Loucy (cell line): ENCODE measurements around the gene USP7.

ENCODE experiments used
- H2AFZ ChIP-seq: fragments of 200-600 bp; sonication (generic); 2 replicates; pipeline ENCODE4 v1.6.0; 2016; ENCODE audit warnings: antibody characterized with exemption, mild to moderate bottlenecking, low read length, moderate library complexity
- H3F3A ChIP-seq: fragments of 200-600 bp; 2 replicates; pipeline ENCODE4 v1.6.0; 2016; ENCODE audit warnings: antibody characterized with exemption, low read depth, mild to moderate bottlenecking
- H3K27me3 ChIP-seq: fragments of 200-600 bp; sonication (generic); 2 replicates; pipeline ENCODE4 v1.6.1; 2014; ENCODE audit warnings: low read length, mild to moderate bottlenecking; ENCODE audit not compliant: insufficient read depth, poor library complexity, severe bottlenecking
- H3K36me3 ChIP-seq: fragments of 200-600 bp; sonication (generic); 2 replicates; pipeline ENCODE4 v1.6.1; 2016; ENCODE audit warnings: low read length; ENCODE audit not compliant: insufficient read depth
- H3K4me1 ChIP-seq: fragments of 200-600 bp; sonication (generic); 2 replicates; pipeline ENCODE4 v1.5.1; 2014; ENCODE audit warnings: low read length, mild to moderate bottlenecking; ENCODE audit not compliant: insufficient read depth, poor library complexity, severe bottlenecking
- H3K4me2 ChIP-seq: fragments of 200-600 bp; sonication (generic); 2 replicates; pipeline ENCODE4 v1.6.0; 2014; ENCODE audit warnings: antibody characterized with exemption, low read length, low read depth, mild to moderate bottlenecking; ENCODE audit not compliant: poor library complexity, severe bottlenecking
- H3K4me3 ChIP-seq: fragments of 200-600 bp; sonication (generic); 2 replicates; pipeline ENCODE4 v1.5.1; 2014; ENCODE audit warnings: low read length, mild to moderate bottlenecking, mixed read lengths; ENCODE audit not compliant: poor library complexity, severe bottlenecking
- H3K79me2 ChIP-seq: fragments of 200-600 bp; sonication (generic); 2 replicates; pipeline ENCODE4 v1.6.1; 2014; ENCODE audit warnings: low read length; ENCODE audit not compliant: insufficient read depth
- H3K9ac ChIP-seq: fragments of 200-600 bp; sonication (generic); 2 replicates; pipeline ENCODE4 v1.6.0; 2014; ENCODE audit warnings: mild to moderate bottlenecking, low read depth, low read length, moderate library complexity; ENCODE audit not compliant: poor library complexity, severe bottlenecking
- H3K9me2 ChIP-seq: fragments of 200-600 bp; sonication (generic); replicated peaks from 2 replicates; pipeline ENCODE4 v1.6.1; 2016; ENCODE audit warnings: low read depth, low read length, mixed read lengths
- H3K9me3 ChIP-seq: fragments of 200-600 bp; sonication (generic); 2 replicates; pipeline ENCODE4 v1.6.1; 2014; ENCODE audit warnings: mild to moderate bottlenecking, antibody characterized with exemption, low read length, low read depth; ENCODE audit not compliant: insufficient read depth
- H4K20me1 ChIP-seq: fragments of 200-600 bp; sonication (generic); 2 replicates; pipeline ENCODE4 v1.6.0; 2014; ENCODE audit warnings: antibody characterized with exemption, low read length, mild to moderate bottlenecking; ENCODE audit not compliant: insufficient read depth, poor library complexity, severe bottlenecking
- EZH2phosphoT487 ChIP-seq: fragments of 200-600 bp; IDR thresholded peaks from 2 replicates; pipeline ENCODE4 v1.6.1; 2018; ENCODE audit warnings: antibody characterized with exemption, mild to moderate bottlenecking, moderate library complexity, borderline replicate concordance
- TF ChIP-seq, protein P1 (sequence below): fragments of 200-600 bp; sonication (generic); conservative IDR thresholded peaks from 2 replicates; pipeline ENCODE4 v1.5.1; 2014; ENCODE audit warnings: mild to moderate bottlenecking, antibody characterized with exemption, low read length

The USP7 gene

GRCh38 chr16:8847623-8848022, 116.1 kb downstream of the USP7 start:
- no peaks in the 10 kb centered on the region for H3K4me1 ChIP-seq
- no peak for TF ChIP-seq EZH2phosphoT487
- TF ChIP-seq, protein P1, sequence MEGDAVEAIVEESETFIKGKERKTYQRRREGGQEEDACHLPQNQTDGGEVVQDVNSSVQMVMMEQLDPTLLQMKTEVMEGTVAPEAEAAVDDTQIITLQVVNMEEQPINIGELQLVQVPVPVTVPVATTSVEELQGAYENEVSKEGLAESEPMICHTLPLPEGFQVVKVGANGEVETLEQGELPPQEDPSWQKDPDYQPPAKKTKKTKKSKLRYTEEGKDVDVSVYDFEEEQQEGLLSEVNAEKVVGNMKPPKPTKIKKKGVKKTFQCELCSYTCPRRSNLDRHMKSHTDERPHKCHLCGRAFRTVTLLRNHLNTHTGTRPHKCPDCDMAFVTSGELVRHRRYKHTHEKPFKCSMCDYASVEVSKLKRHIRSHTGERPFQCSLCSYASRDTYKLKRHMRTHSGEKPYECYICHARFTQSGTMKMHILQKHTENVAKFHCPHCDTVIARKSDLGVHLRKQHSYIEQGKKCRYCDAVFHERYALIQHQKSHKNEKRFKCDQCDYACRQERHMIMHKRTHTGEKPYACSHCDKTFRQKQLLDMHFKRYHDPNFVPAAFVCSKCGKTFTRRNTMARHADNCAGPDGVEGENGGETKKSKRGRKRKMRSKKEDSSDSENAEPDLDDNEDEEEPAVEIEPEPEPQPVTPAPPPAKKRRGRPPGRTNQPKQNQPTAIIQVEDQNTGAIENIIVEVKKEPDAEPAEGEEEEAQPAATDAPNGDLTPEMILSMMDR: no peak
- no peaks in the 10 kb centered on the region for H3F3A ChIP-seq
- no peaks in the 10 kb centered on the region for H3K9me3 ChIP-seq
- no peaks in the 10 kb centered on the region for H3K9me2 ChIP-seq
- H3K4me3 ChIP-seq: no peak overlapping the region
- no peaks in the 10 kb centered on the region for H3K27me3 ChIP-seq
- H4K20me1 ChIP-seq: no peaks in the 10 kb centered on the region
- no peak overlapping the region for H3K4me2 ChIP-seq
- H3K79me2 ChIP-seq: no peaks in the 10 kb centered on the region
- H3K9ac ChIP-seq: no peak overlapping the region
- no peak overlapping the region for H2AFZ ChIP-seq
- H3K36me3 ChIP-seq: peaks cover 27% of the 10 kb centered on the region; the same call in 1 of the 2 replicates

DNA sequence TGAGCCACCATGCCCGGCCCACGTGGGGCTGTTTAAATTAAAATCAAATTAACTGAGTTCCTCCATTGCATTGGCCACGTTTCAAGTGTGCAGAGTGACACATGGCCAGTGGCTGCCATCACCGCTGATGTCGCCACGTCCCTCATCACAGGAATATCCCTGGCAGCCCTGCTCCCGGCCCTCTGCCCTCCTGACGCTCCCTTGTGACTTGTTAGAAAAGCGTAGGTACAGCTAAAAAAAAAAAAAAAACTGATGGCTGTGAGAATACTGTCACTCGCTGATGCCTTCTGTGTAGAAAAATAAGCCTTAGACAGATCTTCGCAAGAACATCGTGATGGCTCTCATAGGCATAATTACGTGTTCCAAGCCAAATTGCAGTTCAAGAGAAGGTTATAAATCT, 116.6 kb downstream of the USP7 start:
- TF ChIP-seq EZH2phosphoT487: no peak
- TF ChIP-seq, protein P1: no peak
- Histone ChIP-seq H3K4me1 (no peaks in the 10 kb centered on the region), H3K36me3 (peaks cover 22% of the 10 kb centered on the region; the same call in 1 of the 2 replicates), H3K4me3 (no peak overlapping the region), H3K9me3 (no peaks in the 10 kb centered on the region), H3K4me2 (no peak overlapping the region), H3K27me3 (no peaks in the 10 kb centered on the region), H3K79me2 (no peaks in the 10 kb centered on the region), H3K9ac (no peak overlapping the region), H2AFZ (no peak overlapping the region), H3F3A (no peaks in the 10 kb centered on the region), H4K20me1 (no peaks in the 10 kb centered on the region), H3K9me2 (no peaks in the 10 kb centered on the region)

DNA sequence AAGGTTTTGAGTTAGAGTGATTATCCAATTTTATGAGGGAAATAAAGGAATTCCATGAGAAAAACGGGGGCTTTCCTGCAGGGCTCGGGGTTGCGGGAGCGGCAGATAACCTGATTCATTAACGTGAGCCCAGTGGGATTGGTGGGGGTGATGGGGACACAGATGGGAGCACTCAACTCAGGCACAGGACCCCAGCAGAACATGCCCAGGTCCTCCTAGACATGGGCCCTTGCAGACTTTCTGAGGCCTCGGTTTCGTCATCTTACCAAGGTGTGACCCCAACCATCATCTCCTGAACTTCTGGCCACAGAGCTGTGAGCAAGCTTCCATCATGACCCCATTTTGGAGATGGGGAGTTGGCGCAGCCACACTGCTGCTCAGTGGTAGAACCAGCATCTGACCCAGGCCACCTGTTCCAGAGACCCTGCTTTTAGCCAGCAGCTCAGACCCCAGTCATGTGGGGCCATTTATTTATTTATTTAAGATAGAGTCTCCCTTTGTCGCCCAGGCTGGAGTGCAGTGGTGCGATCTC, 117.2 kb downstream of the USP7 start:
- Histone ChIP-seq H3K36me3 (peaks cover 20% of the 10 kb centered on the region; the same call in 1 of the 2 replicates), H3F3A (no peaks in the 10 kb centered on the region), H3K9me3 (no peaks in the 10 kb centered on the region), H3K4me1 (no peaks in the 10 kb centered on the region), H3K9me2 (no peaks in the 10 kb centered on the region), H3K4me2 (no peak overlapping the region), H4K20me1 (no peaks in the 10 kb centered on the region), H3K9ac (no peak overlapping the region), H3K27me3 (no peaks in the 10 kb centered on the region), H3K4me3 (no peak overlapping the region), H2AFZ (no peak overlapping the region), H3K79me2 (no peaks in the 10 kb centered on the region)
- TF ChIP-seq, protein P1: no peak
- TF ChIP-seq EZH2phosphoT487: no peak
